Activated CD8-positive, alpha-beta memory T cell treated with anti-CD3 and anti-CD28 coated beads, Interleukin-2, amount 50 U/mL, for 24 hours (primary cell): ENCODE data around the gene EOLA1.
"Not testable (repeated sequence)": the region's sequence is repeated elsewhere in the genome, so short reads cannot be mapped to it uniquely, and the experiment has no call there.

Source experiments
- DNase-seq: peaks from one replicate; pipeline ENCODE4 v3.0.0-alpha.2; 2020; ENCODE audit errors: extremely low read depth

The EOLA1 gene

GRCh38 chrX:149540621-149541520, at the start of gene EOLA1:
Gene EOLA1 (plus strand): TSS chrX:149541012. CDS start chrX:149545631, 4,619 bp downstream.
- DNase-seq, result peak; percentile 73

DNA sequence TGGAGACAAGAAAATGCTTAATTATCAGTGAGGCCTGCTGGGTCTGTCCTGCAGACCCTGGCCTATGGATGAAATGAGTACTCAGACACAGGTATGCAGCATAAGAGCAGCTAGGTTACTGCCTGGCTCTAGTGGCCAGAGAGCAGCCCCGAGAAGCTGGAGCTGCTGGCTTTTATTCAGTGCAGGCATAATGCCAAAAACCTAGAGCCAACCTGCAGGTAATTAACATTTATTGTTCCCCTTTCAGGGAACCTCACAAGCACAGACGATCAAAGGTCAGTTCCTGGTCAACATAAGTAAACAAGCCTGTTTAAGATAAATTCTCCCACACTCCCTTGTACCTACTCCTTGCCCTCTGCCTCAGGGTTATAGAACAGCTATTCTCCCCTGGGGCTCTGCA, 49.0 kb upstream of the EOLA1 start:
- DNase-seq, result no peak

DNA sequence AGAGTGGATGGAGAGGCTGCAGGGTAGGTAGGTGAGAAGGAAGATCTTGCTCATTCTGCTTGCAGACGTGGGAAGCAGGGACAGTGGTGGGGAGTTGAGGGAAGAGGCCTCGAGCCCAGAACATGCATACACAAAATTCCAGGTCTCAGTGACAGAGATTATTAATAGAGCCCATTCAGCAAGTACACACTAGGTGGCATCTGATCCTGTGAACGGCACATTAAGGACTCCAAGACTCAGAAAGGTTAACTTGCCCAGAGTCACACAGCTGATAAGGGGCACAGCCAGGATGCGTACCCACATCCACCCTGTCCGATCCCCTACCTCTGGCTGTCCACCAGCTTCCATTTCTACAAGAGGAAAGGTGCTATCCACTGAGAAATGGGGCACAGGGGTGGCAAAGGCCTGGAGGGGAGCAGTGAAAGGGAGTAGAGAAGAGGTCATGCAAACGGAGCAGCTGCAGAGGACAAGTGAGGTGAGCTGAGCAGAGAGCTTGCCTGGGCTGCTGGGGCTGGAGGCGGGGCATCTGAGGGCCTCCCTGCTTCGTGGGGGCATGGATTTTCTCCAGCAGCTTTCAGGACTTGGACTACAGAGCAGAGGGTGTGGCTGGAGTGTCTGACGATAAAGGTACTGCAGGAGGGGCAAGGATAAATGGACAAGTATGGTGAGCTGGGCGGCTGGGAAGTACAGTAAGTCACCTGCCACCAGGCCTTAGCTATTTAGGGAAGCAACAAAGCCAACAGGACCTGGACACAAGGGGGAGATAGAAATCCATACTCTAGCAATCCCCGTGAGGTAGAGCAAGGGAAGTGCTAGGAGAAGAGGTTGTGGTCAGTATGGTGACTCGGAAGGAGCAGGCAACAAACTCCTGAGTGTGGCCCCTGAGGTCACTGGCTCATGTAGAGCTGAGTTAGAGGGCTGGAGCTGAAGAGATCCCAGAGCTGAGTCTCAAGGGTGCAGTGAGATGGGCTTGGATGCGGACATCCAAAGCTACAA, 46.9 kb upstream of the EOLA1 start:
- DNase-seq, result no peak

GRCh38 chrX:149494844-149495565, 45.8 kb upstream of the EOLA1 start:
- DNase-seq, result no peak

DNA sequence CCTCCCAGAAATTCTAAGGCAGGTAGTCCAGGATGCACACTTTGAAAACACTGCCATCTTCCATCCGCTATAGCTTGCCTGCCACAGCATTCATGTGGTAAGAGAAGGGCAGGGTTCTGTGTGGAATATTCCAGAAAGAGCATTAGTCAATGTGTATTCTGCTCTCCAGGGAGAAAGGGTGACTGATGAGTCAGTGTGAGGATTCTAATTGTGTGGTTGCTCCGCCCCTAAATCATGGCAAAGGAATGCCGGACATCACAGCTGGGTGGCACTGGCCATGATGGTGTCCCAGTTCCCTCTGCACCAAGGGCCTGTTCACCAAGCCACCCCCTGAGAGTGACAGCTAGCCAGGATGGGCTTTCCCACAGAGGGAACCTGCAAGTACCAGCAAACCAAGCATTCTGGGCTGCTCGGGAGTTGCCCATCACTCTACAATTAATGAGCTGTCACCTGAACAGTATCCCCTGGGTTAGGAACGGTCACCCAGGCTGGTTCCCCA, 45.2 kb upstream of the EOLA1 start:
- no peak for DNase-seq

- no peak for DNase-seq
Observed at GRCh38 chrX:149497054-149497453, 43.8 kb upstream of the EOLA1 start.

GRCh38 chrX:149497626-149498025, 43.2 kb upstream of the EOLA1 start:
- no peak for DNase-seq

DNA sequence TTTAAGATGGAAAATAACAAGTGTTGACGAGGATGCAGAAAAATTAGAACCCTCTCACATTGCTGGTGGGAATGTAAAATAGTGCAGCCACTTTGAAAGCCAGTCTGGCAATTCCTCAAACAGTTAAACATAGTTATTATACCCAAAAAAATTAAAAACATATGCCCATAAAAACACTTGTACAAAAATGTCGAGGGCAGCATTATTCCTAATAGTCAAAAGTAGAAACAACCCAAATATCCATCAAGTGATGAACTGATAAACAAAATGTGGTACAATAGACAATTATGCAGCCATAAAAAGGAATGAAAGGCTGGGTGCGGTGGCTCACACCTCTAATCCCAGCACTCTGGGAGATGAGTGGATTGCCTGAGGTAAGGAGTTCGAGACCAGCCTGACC, 42.0 kb upstream of the EOLA1 start:
- no peak for DNase-seq

GRCh38 chrX:149499766-149500165, 41.0 kb upstream of the EOLA1 start:
- DNase-seq, result no peak

GRCh38 chrX:149502923-149503322, 37.9 kb upstream of the EOLA1 start:
- not testable (repeated sequence) for DNase-seq

DNA sequence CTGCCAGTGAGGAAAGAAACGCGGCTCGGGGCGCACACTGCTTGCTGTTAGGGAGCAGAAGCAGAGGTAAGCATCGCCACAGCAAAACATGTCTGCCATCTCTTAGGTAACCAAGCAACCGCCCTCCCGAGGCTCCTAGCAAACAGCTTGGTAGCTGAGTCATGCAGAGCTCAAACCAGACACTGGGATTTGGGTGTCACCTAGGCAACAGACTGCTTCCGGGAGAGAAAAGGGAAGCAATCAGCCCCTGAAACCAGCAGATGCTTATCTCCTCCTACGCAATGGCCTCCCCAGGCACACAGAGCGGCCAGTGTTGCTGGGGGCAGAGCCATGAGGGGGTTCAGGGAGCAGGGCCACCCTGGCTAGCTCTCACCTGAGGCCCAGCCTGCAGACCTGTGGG, 37.4 kb upstream of the EOLA1 start:
- not testable (repeated sequence) for DNase-seq

- no peak for DNase-seq
Observed at GRCh38 chrX:149504226-149504914, 36.4 kb upstream of the EOLA1 start.

DNA sequence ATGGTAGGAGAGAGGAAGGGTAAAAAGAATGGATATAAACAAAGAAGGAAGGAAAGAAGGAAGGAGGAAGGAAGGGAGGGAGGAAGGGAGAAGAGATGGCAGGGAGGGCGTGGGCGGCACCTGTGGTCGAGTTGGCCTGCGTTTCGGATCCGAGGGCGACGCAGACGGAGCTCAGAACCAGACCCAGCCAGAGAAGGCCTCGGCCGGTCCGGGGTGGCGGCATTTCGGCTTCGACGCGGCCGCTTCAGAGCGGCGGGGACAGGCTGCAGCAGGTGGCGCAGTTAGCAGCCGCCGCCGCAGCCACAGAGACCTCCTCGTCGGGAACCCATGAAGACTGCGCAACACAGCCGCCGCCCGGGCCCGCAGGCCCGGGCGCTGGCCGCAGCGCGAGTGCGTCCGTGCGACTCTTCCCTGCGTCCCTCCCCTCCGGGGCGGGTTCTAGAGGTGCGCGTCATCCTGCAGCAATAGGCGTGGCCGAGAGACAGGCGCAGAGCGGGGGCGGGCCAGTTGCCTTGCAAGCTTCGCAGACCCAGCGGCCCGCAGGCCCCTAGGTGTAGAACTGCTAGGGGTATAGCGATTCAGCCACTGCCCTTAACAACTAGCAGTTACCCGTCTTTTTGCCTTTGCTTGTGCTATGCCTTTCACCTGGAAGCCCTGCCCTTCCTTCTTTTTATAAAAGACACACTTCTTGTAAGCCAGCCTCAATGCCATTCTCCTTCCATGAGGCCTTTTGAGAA, 35.7 kb upstream of the EOLA1 start, which contains the start of gene IDS:
TSS of gene IDS (minus strand) at position 392 of the 737 bp plus-strand sequence. CDS start at position 223, 169 bp downstream.
- DNase-seq, result no peak

DNA sequence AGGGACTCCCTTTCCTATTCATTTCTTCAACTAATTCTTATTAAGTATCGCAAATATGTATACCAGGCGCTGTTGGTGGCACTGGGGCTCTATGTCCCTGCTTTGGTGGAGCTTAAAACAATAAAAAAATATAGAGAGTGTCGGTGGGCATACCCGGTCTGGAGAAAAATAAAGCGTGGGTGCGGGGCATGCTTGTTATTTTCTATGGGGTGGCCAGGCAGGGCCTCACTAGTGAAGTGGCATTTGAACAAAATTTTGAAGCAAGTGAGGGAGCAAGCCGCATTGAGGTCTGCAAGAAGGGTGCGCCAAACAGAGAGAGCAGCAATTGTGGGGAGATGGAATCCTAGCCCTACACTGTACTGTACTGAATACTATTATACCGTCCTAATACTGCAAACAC, 35.1 kb upstream of the EOLA1 start:
- no peak for DNase-seq

DNA sequence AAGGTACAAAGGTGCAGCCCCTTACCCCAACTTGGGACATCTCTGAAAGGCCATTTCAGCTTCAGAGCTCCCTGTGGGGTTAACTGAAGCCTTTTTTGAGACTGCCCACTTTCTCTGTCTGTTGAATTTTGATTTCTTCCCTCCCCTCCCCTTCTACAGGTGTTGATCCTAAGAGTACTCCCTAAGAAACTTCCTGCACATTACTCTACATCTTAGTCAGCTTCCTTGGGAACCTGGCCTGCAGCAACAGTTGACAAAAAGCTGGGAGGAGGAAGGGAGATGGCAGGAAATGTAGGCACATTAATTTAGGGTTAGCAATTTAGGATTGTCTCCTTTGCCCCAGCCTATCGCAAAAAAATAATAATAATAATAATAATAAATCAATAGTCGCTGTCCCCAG, 34.5 kb upstream of the EOLA1 start:
- no peak for DNase-seq

GRCh38 chrX:149508467-149508866, 32.3 kb upstream of the EOLA1 start:
- DNase-seq, result no peak

- DNase-seq, result no peak
Observed at GRCh38 chrX:149510386-149510785, 30.4 kb upstream of the EOLA1 start.

DNA sequence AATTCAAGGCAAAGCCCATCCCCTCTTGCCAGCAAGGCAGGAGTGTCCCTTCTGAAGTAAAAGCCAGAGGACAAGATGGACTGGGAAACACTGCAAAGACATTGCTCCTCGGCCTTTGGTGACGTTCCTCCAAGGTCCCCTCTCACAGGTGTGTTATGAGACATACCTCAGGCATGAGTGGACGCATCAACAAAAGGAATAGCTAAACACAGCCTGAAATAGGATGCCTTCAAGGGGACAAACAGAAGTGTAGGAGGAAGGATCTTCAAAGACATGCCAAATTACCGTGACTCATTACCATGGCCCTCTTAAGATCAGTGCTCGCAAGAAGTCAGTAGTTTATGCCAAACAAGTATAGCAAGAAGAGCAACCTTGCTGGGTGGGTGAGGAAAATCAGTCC, 29.7 kb upstream of the EOLA1 start:
- DNase-seq, result no peak

DNA sequence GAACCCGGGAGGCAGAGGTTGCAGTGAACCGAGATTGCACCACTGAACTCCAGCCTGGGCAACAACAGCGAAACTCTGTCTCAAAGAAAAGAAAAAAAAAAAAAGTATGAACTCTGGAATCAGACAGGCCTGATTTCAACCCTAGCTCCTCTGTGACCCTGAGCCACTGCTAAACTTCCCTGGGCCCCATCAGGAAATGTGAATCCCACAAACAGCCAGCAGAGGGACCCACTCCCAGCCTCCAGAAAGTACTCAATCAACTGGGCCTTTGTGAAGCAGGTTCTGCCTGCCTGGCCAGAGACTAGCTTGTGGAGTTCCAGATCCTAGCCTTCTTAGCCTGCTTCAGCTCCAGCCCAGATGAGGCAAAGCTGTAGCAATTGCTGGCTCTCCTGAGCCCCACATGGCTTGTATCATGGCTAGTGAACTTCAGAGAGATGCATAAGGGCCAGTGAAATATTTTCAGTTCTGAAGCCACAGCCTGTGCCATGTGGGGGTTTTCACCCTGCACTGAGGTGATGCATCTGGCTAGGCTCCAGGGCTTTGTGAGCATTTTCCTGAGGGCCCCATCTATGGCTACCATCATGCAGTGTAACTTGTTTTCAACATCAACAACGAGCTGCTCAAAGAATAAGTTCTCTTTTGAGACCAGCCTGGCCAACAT, 28.5 kb upstream of the EOLA1 start:
- DNase-seq, result no peak
